GM21737 (cell line): Measurements from ENCODE around the gene NEK6.

Experiments
- ATAC-seq: cut with Tn5 transposase; IDR thresholded peaks from one replicate; pipeline ENCODE4 v1.9.1; 2021; ENCODE audit warnings: mild to moderate bottlenecking, moderate library complexity; ENCODE audit not compliant: unreplicated experiment

The NEK6 gene

DNA sequence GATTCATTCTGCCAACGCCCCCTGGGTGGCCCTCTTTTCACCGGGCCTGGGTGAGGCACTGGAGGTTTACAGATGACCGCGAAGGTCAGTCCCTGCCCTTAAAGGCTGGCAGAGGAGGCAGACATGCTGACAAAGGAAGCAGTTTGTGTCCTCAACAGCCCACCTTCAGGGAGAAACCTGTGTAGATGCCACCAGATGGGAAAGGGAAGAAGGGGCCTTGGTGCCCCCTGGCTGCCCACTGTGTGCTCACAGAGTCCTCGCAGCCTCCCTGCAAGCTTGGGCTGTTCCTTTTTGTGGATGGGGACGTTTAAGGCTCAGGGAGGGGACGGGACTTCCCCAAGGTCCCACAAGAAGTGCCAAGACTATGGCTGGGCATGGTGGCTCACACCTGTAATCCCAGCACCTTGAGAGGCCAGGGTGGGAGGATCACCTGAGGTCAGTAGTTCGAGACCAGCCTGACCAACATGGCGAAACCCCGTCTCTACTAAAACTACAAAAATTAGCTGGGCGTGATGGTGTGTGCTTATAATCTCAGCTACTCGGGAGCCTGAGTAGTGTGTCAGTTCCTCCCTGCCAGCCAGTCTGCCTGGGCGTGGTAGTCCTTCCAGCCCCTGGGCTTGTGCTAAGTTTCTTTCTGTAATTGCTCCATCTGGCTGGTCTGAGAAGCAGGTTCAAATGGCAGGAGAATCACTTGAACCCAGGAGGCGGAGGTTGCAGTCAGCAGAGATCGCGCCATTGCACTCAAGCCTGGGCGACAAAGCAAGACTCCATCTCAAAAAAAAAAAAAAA is 36.2 kb downstream of the NEK6 start:
- no peak for ATAC-seq

DNA sequence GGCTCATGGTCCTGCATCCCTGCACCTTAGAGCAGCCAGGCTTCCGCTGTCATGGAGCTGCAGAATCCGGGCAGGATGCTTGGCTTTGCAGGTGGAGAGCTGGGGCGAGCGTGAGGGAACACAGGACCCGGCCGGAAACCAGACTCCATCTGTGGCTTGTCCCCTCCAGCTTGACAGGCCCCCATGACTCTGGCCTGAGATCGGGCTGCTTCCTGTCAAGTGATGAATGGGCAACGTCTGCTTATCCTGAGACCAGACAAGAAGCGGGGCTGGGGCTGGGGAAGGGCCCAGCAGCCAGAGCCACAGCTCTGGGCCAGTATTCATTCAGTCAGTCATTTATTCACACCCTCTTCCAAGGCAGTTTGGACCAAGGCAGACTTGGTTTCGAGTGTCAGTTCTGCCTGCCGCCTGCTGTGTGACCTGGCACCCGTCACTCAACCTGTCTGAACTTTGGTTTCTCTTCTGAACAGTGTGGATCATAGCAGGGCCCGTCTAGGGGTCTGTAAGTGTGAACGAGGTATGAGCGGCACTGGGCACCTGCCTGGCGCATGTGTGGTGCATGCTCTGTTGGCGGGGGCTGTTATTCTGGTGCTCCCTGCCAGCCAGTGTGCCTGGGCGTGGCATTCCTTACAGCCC is 37.5 kb downstream of the NEK6 start:
- ATAC-seq = no peak

DNA sequence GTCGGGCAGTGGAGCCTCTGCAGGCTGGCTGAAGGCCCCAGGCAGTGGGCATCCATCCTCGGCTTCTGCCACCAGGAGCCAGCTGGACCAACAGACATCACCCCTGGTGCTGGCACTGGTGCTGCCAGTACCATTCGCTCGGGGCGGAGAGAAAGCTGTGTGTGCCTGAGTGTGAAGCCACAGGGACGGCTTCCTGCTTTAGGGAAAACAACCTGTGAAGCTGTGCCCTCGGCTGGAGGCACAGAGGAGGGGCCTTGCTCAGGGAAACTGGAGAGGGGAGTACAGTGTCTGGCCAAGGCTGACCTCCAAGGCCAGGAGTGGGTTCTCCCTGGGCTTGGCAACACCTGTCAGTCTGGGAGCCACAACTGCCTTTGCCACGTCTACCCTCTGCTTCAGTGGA is 38.3 kb downstream of the NEK6 start:
- ATAC-seq = no peak

DNA sequence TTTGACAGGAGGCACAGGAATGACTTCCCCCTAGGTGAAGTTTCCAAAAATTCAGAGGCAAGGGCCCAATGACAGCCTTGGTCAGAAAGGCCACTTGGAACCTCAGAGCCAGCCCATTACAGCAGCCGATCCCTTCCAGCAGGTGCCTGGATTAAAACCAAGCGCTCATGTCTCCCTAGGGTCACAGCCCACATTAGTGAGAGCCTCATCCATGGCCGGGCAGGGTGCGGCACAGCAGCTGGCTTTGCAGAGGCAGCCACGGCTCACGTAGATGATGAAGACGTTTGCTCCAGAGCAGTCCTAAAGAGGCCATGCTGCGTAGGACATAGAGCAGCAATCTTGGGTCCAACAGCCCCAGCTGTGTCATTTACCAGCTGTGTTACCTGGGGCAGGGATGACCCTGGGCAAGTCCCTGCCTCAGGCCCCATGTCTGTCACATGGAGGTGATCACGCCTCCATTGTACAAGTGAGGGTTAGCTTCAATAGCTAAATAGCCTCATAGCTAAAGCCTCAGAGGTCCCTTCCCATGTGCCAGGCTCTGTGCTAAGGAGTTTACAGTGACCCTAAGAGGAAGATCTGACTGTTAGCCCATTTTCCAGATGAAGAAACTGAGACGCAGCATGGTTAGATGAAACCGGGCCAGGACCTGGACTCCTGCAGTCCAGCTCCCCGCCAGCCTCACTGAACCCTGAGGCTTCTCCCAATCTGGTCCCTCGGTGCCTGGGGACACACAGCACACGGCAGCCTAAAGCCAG is 39.2 kb downstream of the NEK6 start:
- no peak for ATAC-seq

DNA sequence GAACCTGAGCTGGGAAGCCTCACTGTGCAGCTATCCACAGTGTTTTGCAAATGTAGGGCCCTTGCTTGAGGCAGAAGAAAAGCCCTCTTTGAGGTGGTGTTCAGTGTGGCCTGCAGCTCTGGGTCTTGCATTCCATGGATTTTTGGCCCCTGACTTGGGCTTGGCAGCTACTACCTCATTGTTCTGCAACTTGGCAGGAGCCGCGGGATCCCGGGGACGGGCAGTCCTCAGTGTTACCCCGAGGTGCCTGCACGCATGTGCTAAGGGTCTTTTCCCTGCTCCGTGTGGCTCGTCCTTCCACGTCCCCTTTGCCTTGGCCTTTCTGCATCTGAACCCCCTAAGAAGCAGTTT is 39.8 kb downstream of the NEK6 start:
- ATAC-seq = no peak

DNA sequence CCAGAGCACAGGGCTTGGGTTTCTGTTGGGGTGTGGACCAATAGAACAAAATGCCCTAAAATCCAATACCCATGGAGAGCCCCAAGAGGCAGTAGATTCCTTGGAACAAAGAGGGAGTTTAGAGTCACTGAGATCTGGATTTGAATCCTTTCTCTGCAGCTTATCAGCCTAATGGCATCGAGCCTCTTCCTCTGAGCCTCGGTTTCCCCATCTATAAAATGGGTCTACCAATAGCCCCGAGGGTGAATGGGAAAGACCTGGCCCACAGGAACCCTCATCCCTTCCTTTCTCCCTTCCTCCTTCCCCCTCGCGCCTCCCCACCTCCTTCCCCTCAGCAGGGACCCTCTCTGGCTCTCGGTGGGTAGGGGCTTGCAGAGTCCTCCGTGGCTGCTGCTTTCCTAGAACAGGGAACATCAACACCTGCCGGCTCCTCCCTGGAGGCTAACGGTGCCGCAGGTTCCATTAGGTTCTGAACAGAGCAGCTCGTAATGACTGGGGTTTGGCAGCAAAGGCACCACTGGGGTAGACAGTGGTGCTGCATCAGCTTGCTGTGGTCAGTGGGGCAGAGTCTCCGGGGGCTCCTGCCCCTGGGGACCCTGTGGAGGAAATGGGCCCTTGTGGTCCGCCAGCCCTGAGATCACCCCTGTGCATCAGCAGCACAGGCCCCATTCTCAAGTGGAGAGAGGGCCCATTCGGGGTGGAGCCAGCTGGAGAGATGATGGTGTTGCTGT is 40.3 kb downstream of the NEK6 start:
- ATAC-seq = no peak

DNA sequence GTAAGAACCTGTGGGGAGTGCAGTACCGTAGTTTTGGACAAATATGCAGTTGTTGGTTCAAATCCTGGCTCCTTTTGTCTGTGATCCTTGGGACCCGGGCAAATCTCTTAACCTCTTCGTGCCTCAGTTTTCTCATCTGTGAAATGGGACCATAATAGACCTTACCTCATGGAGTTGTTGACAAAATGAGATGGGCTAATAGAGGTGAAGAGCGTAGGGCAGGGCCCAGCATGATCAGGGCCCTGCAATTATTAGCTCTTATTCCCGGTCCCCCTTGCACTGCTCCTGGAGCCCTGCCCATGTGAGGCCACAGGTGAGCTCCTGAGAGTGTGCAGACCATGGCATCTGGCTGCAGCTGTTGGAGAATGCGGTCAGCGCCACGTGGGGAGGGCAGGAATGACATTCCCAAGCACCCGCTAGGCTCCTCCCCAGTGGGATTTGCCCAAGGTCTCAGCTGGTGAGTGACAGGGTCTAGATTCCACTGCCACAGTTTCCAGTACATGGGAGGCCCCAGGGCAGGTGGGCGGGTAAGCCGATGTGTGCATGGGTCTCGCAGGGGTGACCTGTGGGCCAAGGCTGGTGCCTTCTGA is 41.0 kb downstream of the NEK6 start:
- no peak for ATAC-seq

DNA sequence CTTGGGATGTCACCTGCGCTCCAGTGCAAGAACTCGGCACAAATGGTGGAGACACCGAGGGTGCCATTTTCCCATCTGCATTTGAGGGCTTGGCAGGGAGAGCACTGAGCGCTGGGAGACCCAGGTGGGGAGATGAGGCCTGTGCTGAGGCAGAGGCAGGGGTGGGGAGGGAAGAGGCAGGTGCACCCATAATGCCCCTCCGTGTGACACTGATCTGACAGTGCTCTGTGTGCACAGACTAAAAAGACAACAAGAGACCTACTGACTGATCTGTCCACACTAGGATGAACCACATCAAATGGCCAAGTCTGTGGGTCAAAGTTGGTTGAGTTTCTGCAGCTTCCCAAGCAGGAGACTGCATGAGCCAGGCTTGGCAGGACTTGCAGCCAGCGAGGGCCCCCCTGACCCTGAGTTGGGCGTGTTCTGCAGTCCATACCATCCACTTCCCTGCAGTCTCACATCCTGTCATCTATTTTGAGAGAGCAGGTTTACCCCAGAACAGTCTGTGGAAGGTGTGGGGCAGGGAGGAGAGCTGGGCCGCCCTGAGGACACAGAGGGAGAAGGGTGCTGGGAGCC is 41.9 kb downstream of the NEK6 start:
- no peak for ATAC-seq

DNA sequence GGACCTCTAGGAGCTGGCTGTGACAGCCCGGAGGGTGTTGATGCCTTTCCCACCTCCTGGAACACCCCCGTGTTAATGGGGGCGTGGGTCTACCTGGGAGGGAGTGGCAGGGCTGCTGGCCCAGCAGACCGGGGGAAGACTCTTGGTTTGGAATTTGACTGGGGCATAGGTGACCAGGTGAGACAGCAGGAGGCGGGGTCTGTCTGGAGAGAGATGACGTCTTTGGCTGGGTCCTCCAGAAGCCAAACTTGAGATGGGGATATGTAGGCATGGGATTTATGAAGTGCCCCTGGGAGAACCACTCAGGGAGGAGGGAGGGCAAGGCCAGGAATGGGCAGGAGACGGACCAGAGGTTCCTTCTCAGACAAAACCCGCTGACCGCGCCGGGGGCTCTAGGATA is 42.6 kb downstream of the NEK6 start:
- ATAC-seq = no peak

DNA sequence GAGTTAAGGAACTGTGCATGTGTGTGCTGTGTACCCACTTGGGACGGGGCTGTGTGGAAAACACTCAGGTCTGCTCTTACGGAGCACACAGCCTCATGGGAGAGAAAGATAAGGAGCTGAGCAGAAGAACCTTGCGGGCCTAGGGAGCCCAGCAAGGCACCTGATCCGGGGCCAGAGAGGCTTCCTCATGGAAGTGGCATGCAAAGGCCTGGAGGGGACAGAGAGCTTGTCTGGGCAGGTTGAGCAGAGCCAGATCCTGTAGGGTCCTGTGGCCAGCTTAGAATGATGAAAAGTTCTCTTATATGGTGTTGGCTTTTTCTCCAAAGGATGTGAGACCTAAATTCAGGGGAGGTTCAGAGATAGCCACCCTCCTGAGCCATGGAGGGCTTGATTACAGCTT is 45.2 kb downstream of the NEK6 start:
- no peak for ATAC-seq

DNA sequence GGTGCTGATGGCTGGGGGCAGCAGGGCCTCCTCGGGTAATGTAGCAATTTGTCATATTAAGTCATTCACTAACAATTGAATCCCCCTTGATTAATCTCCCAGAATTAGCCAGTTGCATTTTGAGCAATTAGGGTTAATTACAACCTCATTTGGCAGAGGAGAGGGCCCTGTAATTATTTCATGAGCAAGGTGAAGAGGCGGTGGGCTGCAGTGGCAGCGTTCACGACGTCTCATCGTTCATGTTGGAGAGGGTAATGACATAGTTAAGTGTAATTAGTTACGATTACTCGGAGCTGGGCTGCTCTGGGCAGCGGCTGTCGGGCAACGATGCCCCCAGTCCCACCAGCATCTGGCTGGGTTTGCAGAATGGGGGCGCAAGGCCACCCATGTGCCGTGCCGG is 46.0 kb downstream of the NEK6 start:
- ATAC-seq = no peak

DNA sequence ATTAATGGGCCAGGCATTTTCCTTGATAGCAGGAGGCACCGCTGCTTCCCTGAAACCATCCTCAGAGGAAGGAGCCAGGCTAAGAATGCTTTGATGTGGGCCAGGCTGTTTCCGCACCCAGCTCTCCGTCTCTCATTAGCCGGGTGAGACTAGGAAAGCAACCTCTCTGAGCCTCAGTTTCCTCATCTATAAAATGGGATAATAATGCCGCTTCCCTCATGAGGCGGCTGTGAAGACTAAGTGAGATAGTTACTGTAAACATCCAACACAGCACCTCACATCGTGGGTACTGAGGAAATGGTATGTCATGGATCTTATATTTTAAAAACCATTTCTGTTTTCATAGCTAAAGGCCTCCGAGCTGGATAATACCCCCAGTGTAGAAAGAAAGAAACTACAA is 46.5 kb downstream of the NEK6 start:
- no peak for ATAC-seq

DNA sequence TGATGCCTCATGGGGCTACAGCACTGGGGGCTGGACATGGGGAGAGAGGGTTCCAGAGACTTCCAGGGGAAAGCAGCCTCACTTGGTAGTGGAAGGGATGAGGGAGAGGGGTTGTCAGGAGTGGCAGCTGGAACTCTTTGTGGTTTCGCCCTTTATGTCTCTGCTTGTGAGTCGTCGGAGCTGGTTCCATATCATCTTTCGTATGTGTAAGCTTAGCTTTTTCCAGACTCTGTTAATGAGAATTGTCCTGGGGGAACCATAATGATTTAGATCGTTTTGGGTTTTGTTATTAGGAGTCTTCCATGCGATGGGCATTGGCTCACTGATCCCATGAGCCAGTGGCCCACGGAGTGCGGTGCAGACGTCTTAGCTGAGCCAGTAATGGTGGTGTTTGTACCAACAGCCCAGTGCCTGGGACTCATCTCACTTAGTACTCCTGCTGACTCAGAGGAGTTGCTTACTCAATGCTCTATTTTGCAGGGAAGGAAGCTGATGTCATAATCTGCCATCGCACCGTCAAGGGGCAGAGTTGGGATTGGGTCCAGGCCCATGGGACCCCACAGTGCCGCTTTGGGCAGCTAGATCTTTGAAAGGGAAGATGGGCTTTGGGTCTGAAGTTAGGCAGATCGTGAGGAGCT is 48.5 kb downstream of the NEK6 start:
- no peak for ATAC-seq

DNA sequence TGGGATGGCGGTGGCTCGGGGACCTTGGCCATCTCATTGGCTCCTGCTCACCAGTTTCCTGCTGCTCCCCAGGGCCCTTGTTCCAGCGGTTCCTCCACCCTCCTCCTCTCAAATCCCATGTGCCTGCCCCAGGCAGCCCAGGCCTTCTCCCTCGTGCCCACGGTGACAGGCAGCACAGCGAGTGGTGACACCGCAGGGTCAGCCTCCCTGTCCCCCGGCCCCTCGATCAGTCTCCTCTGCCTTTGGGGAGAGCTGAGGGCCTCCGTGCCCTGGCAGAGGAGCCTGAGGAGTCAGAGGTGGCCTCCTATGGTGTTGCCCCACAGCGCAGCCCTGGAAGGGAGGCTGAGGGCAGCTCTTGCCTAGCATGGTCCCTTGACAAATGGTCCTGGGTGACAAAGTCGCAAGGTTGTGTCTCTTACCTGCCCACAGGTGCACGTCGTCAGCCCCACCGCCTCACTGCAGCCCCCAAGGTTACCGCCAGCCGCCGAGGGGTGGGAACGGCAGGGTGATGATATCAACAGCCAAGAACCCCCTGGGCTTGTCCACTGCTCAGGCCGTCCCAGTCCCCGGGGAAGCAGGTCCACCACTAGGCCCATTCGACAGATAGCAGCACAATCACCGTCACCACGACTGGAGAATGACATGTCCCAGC is 49.8 kb downstream of the NEK6 start:
- no peak for ATAC-seq

DNA sequence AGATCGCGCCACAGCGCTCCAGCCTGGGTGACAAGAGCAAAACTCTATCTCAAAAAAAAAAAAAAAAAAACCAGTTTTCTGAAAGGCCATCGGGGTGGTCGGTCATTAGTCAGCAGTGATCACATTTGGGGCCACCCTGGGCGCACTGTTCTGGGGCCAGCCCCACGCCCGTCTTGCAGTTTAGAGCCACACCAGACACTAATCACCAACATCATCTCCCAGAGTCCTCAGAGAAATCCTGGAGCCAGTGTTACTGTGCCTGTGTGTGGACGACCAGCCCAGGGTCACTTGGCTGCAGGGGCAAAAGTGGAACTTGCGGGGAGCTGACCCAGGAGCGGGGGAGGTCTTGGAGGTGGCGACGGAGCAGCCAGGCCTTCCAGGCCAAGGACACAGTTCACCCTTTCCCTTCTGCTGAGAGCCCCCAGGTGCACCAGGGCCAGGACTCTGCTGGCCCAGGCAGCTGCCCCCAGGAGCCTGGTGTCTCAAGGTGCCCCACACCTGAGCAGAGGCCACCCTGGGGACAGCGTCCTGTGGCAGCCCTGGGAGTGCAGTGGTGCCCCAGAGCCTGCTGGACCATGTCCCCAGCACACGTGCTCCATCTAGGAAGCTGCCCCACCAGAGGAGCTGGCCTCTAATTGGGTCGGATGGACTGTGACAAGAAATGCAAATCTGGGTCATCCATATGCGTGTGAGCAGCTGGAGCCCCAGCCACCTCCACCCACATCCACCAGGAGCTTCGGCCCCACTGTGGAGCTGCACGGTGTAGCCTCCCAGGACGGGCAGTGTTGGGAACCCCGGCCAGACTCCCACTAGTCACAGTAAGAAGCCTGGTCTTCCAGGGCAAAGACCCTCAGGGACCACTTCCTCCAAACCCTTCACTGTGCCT is 51.1 kb downstream of the NEK6 start:
- no peak for ATAC-seq

DNA sequence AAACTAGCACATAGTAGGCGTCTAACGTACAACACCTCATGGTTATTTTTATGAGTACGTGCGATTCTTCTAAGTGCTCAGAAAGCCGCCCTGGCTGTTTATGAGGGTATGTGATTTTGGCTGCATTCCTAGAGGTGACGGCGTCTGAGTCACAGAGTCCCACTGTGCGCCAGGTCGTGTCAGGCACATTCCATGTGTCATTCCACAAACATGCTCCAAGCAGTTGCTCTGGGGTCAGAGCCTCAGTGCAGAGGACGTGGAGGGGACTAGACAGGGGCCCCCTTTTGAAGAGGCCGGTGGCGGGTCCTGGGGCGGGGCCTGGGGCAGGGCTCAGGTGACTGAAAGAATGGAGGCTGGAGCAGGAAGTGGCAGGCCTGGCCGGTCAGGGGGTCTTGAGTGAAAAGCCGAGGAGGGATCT is 51.9 kb downstream of the NEK6 start:
- ATAC-seq = no peak

DNA sequence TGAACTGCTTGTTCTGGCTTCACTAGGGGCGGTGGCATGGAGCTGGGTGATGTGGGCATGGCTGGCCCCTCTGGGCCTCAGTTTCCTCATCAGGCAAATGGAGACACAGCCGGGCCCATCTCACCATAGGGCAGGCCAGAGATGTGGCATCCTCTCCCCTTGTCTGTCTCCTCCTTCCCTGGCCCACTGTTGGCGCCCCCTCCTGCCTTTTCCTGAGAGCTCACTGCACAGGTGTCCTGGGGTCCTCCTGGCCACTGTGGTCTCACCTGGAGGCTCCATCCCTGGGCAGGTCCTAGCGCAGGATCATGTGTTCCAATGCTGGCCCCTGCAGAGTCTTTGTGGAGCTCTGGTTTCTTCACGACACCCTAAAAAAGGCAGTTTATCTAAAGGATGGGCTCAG is 53.5 kb downstream of the NEK6 start:
- ATAC-seq = no peak

DNA sequence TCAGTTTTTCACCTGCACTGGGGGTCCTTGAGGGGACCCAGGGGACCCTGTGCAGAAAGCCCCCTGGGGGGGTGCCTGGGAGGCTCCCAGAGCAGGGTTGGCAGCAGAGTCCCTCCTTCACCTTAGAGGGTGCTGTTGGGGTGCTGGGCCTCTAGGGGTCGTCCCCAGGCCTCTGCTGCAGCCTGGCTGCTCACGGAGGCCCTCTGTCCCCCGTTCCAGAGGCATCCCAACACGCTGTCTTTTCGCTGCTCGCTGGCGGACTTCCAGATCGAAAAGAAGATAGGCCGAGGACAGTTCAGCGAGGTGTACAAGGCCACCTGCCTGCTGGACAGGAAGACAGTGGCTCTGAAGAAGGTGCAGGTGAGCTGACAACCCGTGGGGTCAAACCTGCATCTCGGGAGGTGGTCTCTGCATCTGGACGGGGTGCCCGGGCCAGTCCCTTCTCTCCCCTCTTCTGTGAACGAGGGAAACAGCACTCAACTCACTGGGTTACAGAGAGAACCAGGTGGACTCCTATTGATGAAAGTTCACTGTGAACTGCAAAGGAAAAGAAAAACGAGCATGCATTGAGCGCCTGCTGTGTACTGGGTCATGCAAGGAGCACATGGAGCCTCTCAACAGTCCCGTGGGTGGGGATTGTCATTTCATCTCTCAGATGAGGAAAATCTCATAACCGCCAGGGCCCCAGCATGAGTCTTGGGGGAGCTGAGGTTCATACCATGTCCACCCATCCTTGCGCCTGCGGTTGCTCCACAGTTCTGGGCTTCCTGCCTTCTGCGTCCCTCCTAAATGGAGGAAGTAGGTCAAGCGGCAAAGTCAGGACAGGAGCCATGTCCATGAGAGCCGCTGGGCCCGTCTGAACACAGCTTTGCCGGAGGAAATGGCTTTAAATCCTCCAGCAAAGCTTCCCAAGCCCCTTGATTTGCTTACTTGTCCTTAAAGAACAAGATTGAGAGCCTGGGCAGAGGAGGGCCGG is 54.8 kb downstream of the NEK6 start:
- no peak for ATAC-seq
